H9 (cell line): Measurements from ENCODE around the gene SRRT. TPM values are rescaled to one million over a fixed set of nuclear protein-coding genes. Genes with fewer than 3 reads are reported as not detected.

Experiments used
- DNase-seq: peaks from one replicate; pipeline ENCODE4 v3.0.0-alpha.2; 2017
- H2AFZ ChIP-seq: one replicate; pipeline ENCODE4 v1.6.1; 2013; ENCODE audit warnings: mild to moderate bottlenecking, low read length, control low read depth, moderate library complexity
- H2AK5ac ChIP-seq: 2 replicates; pipeline ENCODE4 v1.6.1; 2013; ENCODE audit warnings: low read length, control low read depth, mixed read lengths; ENCODE audit not compliant: insufficient read length
- H2BK120ac ChIP-seq: one replicate; pipeline ENCODE4 v1.6.1; 2013; ENCODE audit warnings: low read depth, mild to moderate bottlenecking, low read length, control low read depth, inconsistent platforms; ENCODE audit not compliant: poor library complexity, severe bottlenecking
- H2BK12ac ChIP-seq: 2 replicates; pipeline ENCODE4 v1.6.1; 2013; ENCODE audit warnings: low read length, control low read depth, mixed read lengths, low read depth; ENCODE audit not compliant: insufficient read length
- H2BK15ac ChIP-seq: 2 replicates; pipeline ENCODE4 v1.6.1; 2013; ENCODE audit warnings: low read depth, low read length, control low read depth
- H2BK20ac ChIP-seq: one replicate; pipeline ENCODE4 v1.6.1; 2013; ENCODE audit warnings: low read depth, mild to moderate bottlenecking, low read length, control low read depth, inconsistent platforms; ENCODE audit not compliant: poor library complexity, severe bottlenecking
- H2BK5ac ChIP-seq: 2 replicates; pipeline ENCODE4 v1.6.1; 2013; ENCODE audit warnings: low read length, control low read depth, mixed read lengths; ENCODE audit not compliant: insufficient read length
- H3K14ac ChIP-seq: 2 replicates; pipeline ENCODE4 v1.6.1; 2013; ENCODE audit warnings: low read length, control low read depth; ENCODE audit not compliant: insufficient read depth
- H3K18ac ChIP-seq: 2 replicates; pipeline ENCODE4 v1.6.1; 2013; ENCODE audit warnings: low read depth, mild to moderate bottlenecking, mixed read lengths, low read length, control low read depth; ENCODE audit not compliant: insufficient read length
- H3K23ac ChIP-seq: 2 replicates; pipeline ENCODE4 v1.6.1; 2013; ENCODE audit warnings: low read length, control low read depth, mixed read lengths, low read depth; ENCODE audit not compliant: insufficient read length
- H3K23me2 ChIP-seq: 2 replicates; pipeline ENCODE4 v1.6.1; 2013; ENCODE audit warnings: low read depth, mild to moderate bottlenecking, mixed read lengths, low read length, control low read depth; ENCODE audit not compliant: insufficient read length, poor library complexity, severe bottlenecking
- H3K27ac ChIP-seq: 2 replicates; pipeline ENCODE4 v1.5.1; 2013; ENCODE audit warnings: low read length, control low read depth, mixed read lengths, low read depth; ENCODE audit not compliant: insufficient read length
- H3K27me3 ChIP-seq: 2 replicates; pipeline ENCODE4 v1.6.1; 2013; ENCODE audit warnings: low read length, control low read depth, inconsistent platforms; ENCODE audit not compliant: insufficient read depth
- H3K4ac ChIP-seq: 2 replicates; pipeline ENCODE4 v1.6.1; 2013; ENCODE audit warnings: low read depth, mild to moderate bottlenecking, control low read depth, inconsistent platforms, low read length, moderate library complexity
- H3K4me1 ChIP-seq: 2 replicates; pipeline ENCODE4 v1.6.1; 2013; ENCODE audit warnings: low read length, control low read depth, inconsistent platforms; ENCODE audit not compliant: insufficient read depth
- H3K4me2 ChIP-seq: 2 replicates; pipeline ENCODE4 v1.6.1; 2013; ENCODE audit warnings: low read length, control low read depth, mixed read lengths; ENCODE audit not compliant: insufficient read length, insufficient read depth
- H3K56ac ChIP-seq: 2 replicates; pipeline ENCODE4 v1.6.1; 2013; ENCODE audit warnings: low read depth, mild to moderate bottlenecking, mixed read lengths, low read length, control low read depth; ENCODE audit not compliant: insufficient read length
- H3K79me1 ChIP-seq: 2 replicates; pipeline ENCODE4 v1.6.1; 2013; ENCODE audit warnings: low read depth, mild to moderate bottlenecking, moderate library complexity, low read length, control low read depth, inconsistent platforms; ENCODE audit not compliant: insufficient read depth, poor library complexity, severe bottlenecking
- H3K79me2 ChIP-seq: 2 replicates; pipeline ENCODE4 v1.6.1; 2013; ENCODE audit warnings: low read length, control low read depth, inconsistent platforms; ENCODE audit not compliant: insufficient read depth
- H3K9ac ChIP-seq: 2 replicates; pipeline ENCODE4 v1.6.1; 2013; ENCODE audit warnings: low read length, control low read depth, mixed read lengths; ENCODE audit not compliant: insufficient read length; ENCODE audit errors: extremely low read depth
- H3K9me3 ChIP-seq: one replicate; pipeline ENCODE4 v1.6.1; 2013; ENCODE audit warnings: low read depth, low read length, inconsistent platforms; ENCODE audit not compliant: control insufficient read depth
- H3T11ph ChIP-seq: one replicate; pipeline ENCODE4 v1.6.1; 2013; ENCODE audit warnings: mild to moderate bottlenecking, low read length, control low read depth, inconsistent platforms
- H4K20me1 ChIP-seq: one replicate; pipeline ENCODE4 v1.6.1; 2013; ENCODE audit not compliant: control insufficient read depth, insufficient read length, insufficient read depth
- H4K5ac ChIP-seq: 2 replicates; pipeline ENCODE4 v1.6.1; 2013; ENCODE audit warnings: low read depth, mild to moderate bottlenecking, mixed read lengths, low read length, control low read depth; ENCODE audit not compliant: insufficient read length
- H4K8ac ChIP-seq: replicated peaks from 2 replicates; pipeline ENCODE4 v1.6.1; 2013; ENCODE audit warnings: low read length, control low read depth, mixed read lengths, low read depth; ENCODE audit not compliant: insufficient read length
- H4K91ac ChIP-seq: 2 replicates; pipeline ENCODE4 v1.6.1; 2013; ENCODE audit warnings: low read depth, mild to moderate bottlenecking, moderate library complexity, mixed read lengths, low read length, control low read depth; ENCODE audit not compliant: insufficient read length
- H3K27ac Mint-ChIP-seq, 3 experiments: 2 replicates in 2 of 3; 3 replicates in 1 of 3; pipeline ENCODE4 v1.8.0; 2020 to 2021; ENCODE audit warnings: mixed read lengths in 3 of 3, mild to moderate bottlenecking in 1 of 3, moderate library complexity in 1 of 3
- H3K27me3 Mint-ChIP-seq: 2 replicates; pipeline ENCODE4 v1.8.0; 2021; ENCODE audit warnings: low read depth, mild to moderate bottlenecking, moderate library complexity, mixed read lengths
- H3K36me3 Mint-ChIP-seq, 3 experiments: 2 replicates in 2 of 3; 3 replicates in 1 of 3; pipeline ENCODE4 v1.8.0; 2020 to 2021; ENCODE audit warnings: low read depth in 3 of 3, mixed read lengths in 3 of 3; ENCODE audit not compliant: insufficient read depth in 1 of 3
- H3K4me1 Mint-ChIP-seq, 2 experiments: 2 replicates each; pipeline ENCODE4 v1.8.0; 2020; ENCODE audit warnings: mixed read lengths in 2 of 2
- H3K4me3 Mint-ChIP-seq, 2 experiments: 2 replicates in 1 of 2; 3 replicates in 1 of 2; pipeline ENCODE4 v1.8.0; 2020 to 2021; ENCODE audit warnings: mild to moderate bottlenecking in 2 of 2, mixed read lengths in 2 of 2, moderate library complexity in 1 of 2
- H3K9me3 Mint-ChIP-seq, 2 experiments: 2 replicates in 1 of 2; 3 replicates in 1 of 2; pipeline ENCODE4 v1.8.0; 2020; ENCODE audit warnings: mild to moderate bottlenecking in 2 of 2, mixed read lengths in 2 of 2, moderate library complexity in 1 of 2
- CTCF ChIP-seq: fragments of 200-600 bp; sonication (generic); conservative IDR thresholded peaks from 3 replicates; pipeline ENCODE4 v1.8.0; 2021; ENCODE audit warnings: antibody characterized with exemption, mild to moderate bottlenecking
- WGBS: extraction: QIAGEN DNeasy Blood & Tissue Kit; methylation state at CpG from one replicate; pipeline ENCODE4 v1.1.7; 2013; ENCODE audit warnings: missing lambda C conversion rate, low lambda C conversion rate, mixed read lengths; ENCODE audit not compliant: insufficient read length; ENCODE audit errors: extremely low coverage; 5-methylcytosine and 5-hydroxymethylcytosine counted together
- total RNA-seq: library from RNA; stranded (reverse); gene quantifications from 2 replicates; pipeline ENCODE4 v1.2.1, GENCODE V29; 2021

SRRT gene
- total RNA-seq, 1 experiment from 2014 or later: 373 TPM

DNA sequence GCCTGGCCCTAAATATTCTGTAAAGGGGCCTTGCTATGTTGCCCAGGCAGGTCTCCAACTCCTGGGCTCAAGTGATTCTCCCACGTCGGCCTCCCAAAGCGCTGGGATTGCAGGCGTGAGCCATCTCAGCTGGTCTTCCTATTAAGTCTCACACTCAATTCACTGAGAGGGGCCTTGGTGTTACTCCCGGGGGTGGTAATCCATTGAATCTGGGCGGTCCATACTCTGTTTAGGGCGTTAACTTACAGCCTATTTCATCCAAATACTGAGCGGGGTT, 665 bp upstream of the SRRT start:
- Histone ChIP-seq H3T11ph (no peak overlapping the region), H4K8ac (no peak overlapping the region), H3K27me3 (no peaks in the 10 kb centered on the region), H3K4ac (no peak overlapping the region; the same call in 1 of the 2 replicates), H2BK12ac (no peak overlapping the region), H4K20me1 (no peaks in the 10 kb centered on the region), H3K23ac (no peak overlapping the region), H2BK15ac (no peak overlapping the region), H4K5ac (peak overlapping the region; percentile 15), H3K4me1 (no peaks in the 10 kb centered on the region; the same call in 1 of the 2 replicates), H4K91ac (no peak overlapping the region), H3K4me2 (peak overlapping the region; percentile 60), H3K56ac (no peak overlapping the region), H2AK5ac (no peak overlapping the region), H2BK20ac (no peak overlapping the region), H2BK5ac (no peak overlapping the region), H3K27ac (peak overlapping the region; percentile 73), H3K23me2 (peaks cover 5% of the 10 kb centered on the region), H3K18ac (peak overlapping the region; percentile 95), H3K9me3 (no peaks in the 10 kb centered on the region), H3K79me1 (no peaks in the 10 kb centered on the region), H3K14ac (peak overlapping the region; percentile 89; the same call in 1 of the 2 replicates), H2AFZ (no peak overlapping the region), H3K9ac (peak overlapping the region; percentile 90), H3K79me2 (peaks cover 29% of the 10 kb centered on the region; the same call in 1 of the 2 replicates), H2BK120ac (no peak overlapping the region)
- Mint-ChIP-seq H3K9me3 (no peaks in the 10 kb centered on the region), H3K27me3 (no peaks in the 10 kb centered on the region), H3K27ac (peak overlapping the region; percentile 99 to 100 (median 99)), H3K36me3 (peaks cover 53 to 87% (median 85%) of the 10 kb centered on the region in 3 experiments), H3K4me1 (peaks cover 21 to 22% of the 10 kb centered on the region in 2 experiments), H3K4me3 (peak overlapping the region; percentile 99)
- TF ChIP-seq CTCF: no peak
- DNase-seq: no peak
- WGBS: no CpG with 5 or more reads among the region's 8 CpGs
